C4-2B (cell line): ENCODE data around the gene CFI.

Experiments used
- CTCF ChIP-seq: fragments of 450-650 bp; conservative IDR thresholded peaks from 2 replicates; pipeline ENCODE4 v1.5.1; 2017; ENCODE audit warnings: mild to moderate bottlenecking
- ZFX ChIP-seq: fragments of 450-650 bp; IDR thresholded peaks from 2 replicates; pipeline ENCODE4 v1.6.1; 2017

- no peak for TF ChIP-seq CTCF
- TF ChIP-seq ZFX = no peak
Observed at GRCh38 chr4:109801895-109802319, at the start of gene CFI.
